GM19193 (cell line): ENCODE results near the gene TCP1.

Experiments
- POLR2A ChIP-seq: IDR thresholded peaks from 4 replicates; pipeline ENCODE4 v1.6.1; 2011; ENCODE audit not compliant: insufficient read depth, insufficient read length; ENCODE audit errors: extremely low read depth

TCP1 gene

GRCh38 chr6:159761129-159761872 is 28.1 kb downstream of the TCP1 start:
- no peak for TF ChIP-seq POLR2A

DNA sequence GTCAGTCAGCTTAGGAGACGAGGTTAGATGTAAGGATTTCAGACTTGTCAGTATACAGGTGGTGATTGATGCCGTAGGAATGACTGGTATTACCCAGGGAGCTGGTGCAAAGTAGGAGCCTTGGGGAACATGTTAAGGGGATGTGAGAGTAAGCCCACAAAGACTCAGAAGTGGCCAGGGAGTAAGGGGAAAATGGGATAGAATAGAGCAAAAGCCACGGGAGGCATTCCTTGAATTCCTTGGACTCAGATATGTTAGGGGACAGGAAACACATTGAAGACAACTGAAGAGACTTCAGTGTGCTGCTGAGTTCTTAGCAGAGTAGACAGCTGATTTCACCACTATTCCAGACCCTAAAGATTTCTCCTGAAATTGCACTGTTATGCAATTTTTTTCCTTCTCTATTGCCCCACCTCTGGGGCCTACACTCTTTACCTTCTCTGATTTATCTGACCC is 28.8 kb downstream of the TCP1 start:
- TF ChIP-seq POLR2A = no peak

- TF ChIP-seq POLR2A = no peak
Observed at GRCh38 chr6:159759645-159760044, 29.8 kb downstream of the TCP1 start.

- TF ChIP-seq POLR2A = no peak
Observed at GRCh38 chr6:159758031-159759001, 31.1 kb downstream of the TCP1 start.

DNA sequence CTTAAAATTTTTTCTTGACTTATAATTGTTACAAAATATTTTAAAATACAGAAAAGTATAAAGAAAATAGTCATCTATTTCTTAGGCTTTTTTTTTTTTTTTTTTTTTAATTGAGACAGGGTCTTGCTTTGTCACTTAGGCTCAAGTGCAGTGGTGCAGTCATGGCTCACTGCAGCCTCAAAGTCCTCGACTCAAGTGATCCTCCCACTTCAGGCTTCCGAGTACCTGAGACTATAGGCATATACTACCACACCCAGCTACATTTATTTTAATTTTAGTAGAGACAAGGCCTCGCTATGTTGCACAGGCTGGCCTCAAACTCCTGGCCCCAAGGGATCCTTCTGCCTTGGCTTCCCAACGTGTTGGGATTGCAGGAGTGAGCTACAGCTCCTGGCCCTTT is 32.9 kb downstream of the TCP1 start:
- no peak for TF ChIP-seq POLR2A

DNA sequence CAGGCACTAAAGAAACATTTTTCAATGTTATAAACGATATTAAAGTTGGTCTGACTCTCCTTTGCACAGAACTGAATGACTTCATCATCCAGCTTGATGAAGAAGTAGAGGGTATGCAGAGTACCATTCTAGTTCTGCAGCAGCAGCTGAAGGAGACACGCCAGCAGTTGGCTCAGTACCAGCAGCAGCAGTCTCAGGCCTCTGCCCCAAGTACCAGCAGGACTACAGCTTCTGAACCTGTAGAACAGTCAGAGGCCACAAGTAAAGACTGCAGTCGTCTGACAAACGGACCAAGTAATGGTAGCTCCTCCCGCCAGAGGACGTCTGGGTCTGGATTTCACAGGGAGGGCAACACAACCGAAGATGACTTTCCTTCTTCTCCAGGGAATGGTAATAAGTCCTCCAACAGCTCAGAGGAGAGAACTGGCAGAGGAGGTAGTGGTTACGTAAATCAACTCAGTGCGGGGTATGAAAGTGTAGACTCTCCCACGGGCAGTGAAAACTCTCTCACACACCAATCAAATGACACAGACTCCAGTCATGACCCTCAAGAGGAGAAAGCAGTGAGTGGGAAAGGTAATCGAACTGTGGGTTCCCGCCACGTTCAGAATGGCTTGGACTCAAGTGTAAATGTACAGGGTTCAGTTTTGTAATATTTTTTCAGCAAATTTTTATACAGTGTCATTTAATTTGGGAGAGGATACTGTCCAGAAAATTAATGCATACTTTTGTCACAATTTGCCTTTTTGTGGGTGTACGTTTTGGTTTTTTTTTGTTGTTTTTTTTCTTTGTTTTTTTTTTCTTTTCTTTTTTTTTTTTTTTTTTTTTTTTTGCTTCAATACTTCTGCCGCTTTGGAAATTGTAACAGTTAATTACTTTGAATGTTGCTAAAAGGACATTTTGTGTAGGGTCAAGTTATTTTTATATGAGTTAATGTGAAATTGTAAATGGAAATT is 34.2 kb downstream of the TCP1 start:
- TF ChIP-seq POLR2A = no peak

GRCh38 chr6:159754401-159754800 is 35.0 kb downstream of the TCP1 start:
- no peak for TF ChIP-seq POLR2A

- TF ChIP-seq POLR2A = no peak
Observed at GRCh38 chr6:159753081-159753872, 36.1 kb downstream of the TCP1 start.

DNA sequence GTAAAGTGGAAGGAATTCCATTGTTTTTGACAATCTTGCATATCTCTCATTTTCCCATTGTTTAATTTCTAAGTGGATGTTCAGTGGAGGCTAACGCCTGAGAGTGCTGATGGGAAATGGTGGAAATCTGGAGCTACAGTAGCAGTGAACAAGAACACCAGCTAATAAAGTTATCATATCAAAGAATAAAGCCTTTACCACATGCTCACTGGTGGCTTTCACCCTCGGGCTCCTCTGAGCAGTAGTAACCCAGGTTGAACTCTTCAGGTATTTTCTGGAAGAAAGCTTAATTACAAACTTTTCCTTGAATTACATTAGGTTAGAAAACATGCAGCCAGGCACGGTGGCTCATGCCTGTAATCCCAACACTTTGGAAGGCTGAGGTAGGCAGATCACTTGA is 38.0 kb downstream of the TCP1 start:
- no peak for TF ChIP-seq POLR2A

DNA sequence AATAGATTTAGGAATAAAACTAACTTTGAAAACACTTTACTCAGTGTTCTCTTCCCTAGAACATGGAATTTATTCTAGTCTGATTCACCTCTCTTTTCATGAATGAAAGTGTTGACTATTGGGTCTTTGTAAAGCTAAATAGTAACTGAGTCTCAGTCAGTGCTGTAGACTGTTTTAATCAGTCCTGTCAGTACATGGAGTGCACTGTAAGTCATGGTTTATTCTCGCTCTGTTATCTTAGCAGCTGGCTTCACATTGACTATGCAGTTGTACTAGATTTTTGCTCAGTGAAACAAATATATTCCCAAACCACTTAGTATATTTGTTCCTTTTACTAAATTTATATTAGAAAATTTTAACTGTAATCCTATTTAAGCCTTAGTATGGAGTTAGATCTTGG is 42.6 kb downstream of the TCP1 start:
- TF ChIP-seq POLR2A = no peak

DNA sequence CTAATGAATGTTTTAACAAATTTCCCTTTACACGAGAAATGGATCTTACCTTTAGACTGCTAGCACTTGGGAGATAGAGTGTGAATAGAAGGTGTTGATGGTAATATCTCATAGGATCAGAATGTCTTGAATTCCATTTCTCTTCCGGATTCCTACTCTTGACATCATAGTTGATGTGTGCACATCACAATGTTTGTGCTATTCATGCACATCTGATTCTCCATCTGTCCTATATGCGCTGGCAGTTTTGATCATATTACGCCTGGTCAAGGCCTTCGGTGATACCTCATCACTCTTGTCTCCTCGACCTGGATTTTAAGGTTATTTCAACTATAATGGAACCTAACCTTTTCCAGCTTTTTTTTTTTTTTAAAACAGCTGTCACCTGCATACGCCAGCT is 44.3 kb downstream of the TCP1 start:
- no peak for TF ChIP-seq POLR2A

GRCh38 chr6:159742165-159742564 is 47.2 kb downstream of the TCP1 start:
- TF ChIP-seq POLR2A = no peak

- TF ChIP-seq POLR2A = no peak
Observed at GRCh38 chr6:159739341-159739740, 50.1 kb downstream of the TCP1 start.

DNA sequence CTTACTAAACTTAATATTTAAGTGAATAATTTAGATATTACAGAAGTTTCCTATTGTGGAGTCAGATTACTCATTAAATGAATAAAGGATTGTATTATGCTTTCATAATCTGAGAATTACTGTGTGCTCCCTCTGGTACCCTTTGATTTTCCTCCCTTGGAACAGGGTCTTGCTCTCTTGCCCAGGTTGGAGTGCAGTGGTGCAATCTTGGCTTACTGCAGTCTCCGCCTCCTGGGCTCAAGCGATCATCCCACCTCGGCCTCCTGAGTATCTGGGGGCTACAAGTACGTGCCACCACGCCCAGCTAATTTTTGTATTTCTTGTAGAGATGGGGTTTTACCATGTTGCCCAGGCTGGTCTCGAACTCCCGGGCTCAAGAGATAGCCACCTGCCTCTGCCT is 52.5 kb downstream of the TCP1 start:
- no peak for TF ChIP-seq POLR2A

- no peak for TF ChIP-seq POLR2A
Observed at GRCh38 chr6:159730332-159730676, 59.1 kb downstream of the TCP1 start.
